Pancreas (tissue), 10 donors: Measurements from ENCODE around the gene KNDC1. TPM values are rescaled to one million over a fixed set of nuclear protein-coding genes. Genes with fewer than 3 reads are reported as not detected.
A peak's percentile ranks its signal among the peaks of the same experiment; 100 is the strongest.

Experiments
- ATAC-seq, 4 donors: fragments of 200-7000 bp; cut with Tn5 transposase; one replicate each; pipeline versions ENCODE4 v1.8.0 to v1.9.1; 2020; ENCODE audit warnings: mild to moderate bottlenecking in 4 of 4, moderate library complexity in 4 of 4
- DNase-seq, 6 donors: peaks; one replicate each; pipeline ENCODE4 v3.0.0-alpha.2; 2020
- FAIRE-seq: peaks from 2 replicates; lab custom pipeline; 2012; peaks lifted over from hg19 to GRCh38; lab: Jason Lieb, UNC
- H3K27ac ChIP-seq, 4 donors: fragments of 200-600 bp; sonication (generic); 1 replicate in 3 of 4; 2 replicates in 1 of 4; pipeline versions ENCODE4 v1.5.0 to v1.8.0; 2020
- H3K27me3 ChIP-seq, 4 donors: fragments of 200-600 bp; one replicate each; pipeline ENCODE4 v1.8.0; 2021
- H3K36me3 ChIP-seq, 3 donors: fragments of 200-600 bp; sonication (generic) in 1 of 3; one replicate each; pipeline versions ENCODE4 v1.5.0 to v1.8.0; 2020 to 2021
- H3K4me1 ChIP-seq, 3 donors: fragments of 200-600 bp; one replicate each; pipeline ENCODE4 v1.8.0; 2021
- H3K4me3 ChIP-seq, 4 donors: fragments of 200-600 bp; sonication (generic) in 2 of 4; one replicate each; pipeline versions ENCODE4 v1.5.0 to v1.8.0; 2020 to 2021
- H3K9me3 ChIP-seq, 4 donors: fragments of 200-600 bp; one replicate each; pipeline ENCODE4 v1.8.0; 2021
- CTCF ChIP-seq, 4 donors: fragments of 200-600 bp; sonication (generic) in 3 of 4; IDR thresholded peaks; one replicate each; pipeline versions ENCODE4 v1.5.0 to v1.8.0; 2021; ENCODE audit warnings: antibody characterized with exemption in 4 of 4
- WGBS, 2 donors: extraction: QIAGEN DNeasy Blood & Tissue Kit; methylation state at CpG; one replicate each; pipeline ENCODE4 v1.1.7; 2013; 5-methylcytosine and 5-hydroxymethylcytosine counted together
- intact Hi-C, 3 donors: fragments of 100-400 bp; cut with DNase I; formaldehyde crosslinking; loops; one replicate each; pipeline versions ENCODE4 v1.11.1 to v1.14.2; 2022
- polyA plus RNA-seq, 2 donors: library from polyadenylated mRNA; stranded (reverse); fragments of 200-250 nt; gene quantifications; one replicate each; pipeline ENCODE4 v1.2.3, GENCODE V29; 2013
- total RNA-seq, 6 donors: library from RNA; stranded (reverse); fragmentation: NEBNext Ultra II Directional in 4 of 6; extraction: Animal tissue kit (Norgen Biotek cat#: 25700) in 4 of 6; gene quantifications; one replicate each; pipeline versions ENCODE4 v1.2.1 to v1.2.4, GENCODE V29; 2021 to 2023
- donor health status: healthy with polysubstance abuse.
- donor health status: DM: no; HTN: no; CAD: no; lungs with moderate emphysema.
- donor health status: DM: no; HTN: no; CAD: no.
- donor health status: control.
- donor health status: control.
- donor health status: Bipolar disorder and iron deficiency.
- donor health status: DM: yes; HTN: yes; CAD: no.
- donor health status: DM: no; HTN: no; CAD: no.
- donor health status: DM: no; HTN: no; CAD: no.
- donor health status: DM: yes; HTN: yes; CAD: no.

Gene KNDC1
- total and polyA plus RNA-seq, 8 donors, result 0.14 to 3.1 (median 0.74) TPM

DNA sequence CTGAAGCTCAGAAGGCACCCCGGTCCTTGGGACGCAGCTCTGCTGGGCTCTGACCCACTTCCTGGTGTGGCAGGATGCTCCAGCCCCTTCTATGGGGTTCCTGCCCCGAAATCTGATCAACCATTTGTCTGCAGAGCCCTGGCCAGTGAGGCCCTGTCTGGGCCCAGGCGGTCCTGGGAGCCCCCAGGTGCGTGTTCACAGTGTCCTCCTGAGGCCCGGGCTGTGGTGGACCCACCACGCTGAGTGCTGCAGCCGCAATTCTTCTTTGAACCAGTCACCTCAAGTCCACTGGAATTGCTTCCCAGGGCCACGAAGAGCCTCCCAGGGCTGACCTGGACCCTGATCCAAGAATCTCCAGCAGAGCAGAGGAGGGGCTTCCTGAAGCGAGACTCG is 19.1 kb downstream of the KNDC1 start:
- ATAC-seq (no peak), FAIRE-seq (no peak), DNase-seq (peak in 1 of 6 donors; percentile 22)
- Histone ChIP-seq H3K4me1 (no peaks in the 10 kb centered on the region), H3K9me3 (no peaks in the 10 kb centered on the region), H3K4me3 (no peak overlapping the region), H3K27me3 (no peaks in the 10 kb centered on the region), H3K27ac (no peak overlapping the region), H3K36me3 (no peaks in the 10 kb centered on the region)
- no peak for TF ChIP-seq CTCF (IDR thresholded peaks at IDR 0.05)
- 59 to 69% methylated on average over 11 of the region's 11 CpGs for WGBS, 2 donors
- intact Hi-C loops, result no loop called here

DNA sequence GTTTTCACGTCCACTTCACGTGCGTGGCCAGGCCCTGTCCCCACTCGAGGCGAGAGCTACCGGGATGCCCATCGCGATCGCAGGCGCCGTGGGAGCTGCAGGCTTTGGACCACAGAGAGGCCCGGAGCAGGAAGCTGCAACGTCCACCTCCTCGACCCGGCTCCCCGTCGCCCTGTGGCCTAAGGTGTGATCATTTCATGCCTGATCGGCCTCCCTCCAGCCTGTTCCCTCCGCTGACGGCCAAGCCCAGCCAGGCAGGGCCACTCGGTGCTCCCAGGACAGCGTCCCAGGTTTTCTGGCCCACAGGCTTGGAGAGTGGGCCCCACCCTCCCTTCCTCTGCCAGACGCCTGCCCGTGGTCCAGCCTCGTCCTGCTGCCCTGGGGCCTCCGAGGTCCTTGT is 19.6 kb downstream of the KNDC1 start:
- intact Hi-C loops, result no loop called here
- H3K36me3 ChIP-seq, result no peaks in the 10 kb centered on the region
- no peaks in the 10 kb centered on the region for H3K27me3 ChIP-seq
- DNase-seq (peak in 2 of 6 donors; percentile 48 to 52), ATAC-seq (no peak), FAIRE-seq (no peak)
- no peak overlapping the region for H3K27ac ChIP-seq
- no peaks in the 10 kb centered on the region for H3K4me1 ChIP-seq
- no peak overlapping the region for H3K4me3 ChIP-seq
- TF ChIP-seq CTCF (IDR thresholded peaks at IDR 0.05), result no peak
- WGBS, 2 donors, result 65 to 76% methylated on average over 26 of the region's 26 CpGs
- no peaks in the 10 kb centered on the region for H3K9me3 ChIP-seq

GRCh38 chr10:133180192-133180964 is 20.4 kb downstream of the KNDC1 start:
- Histone ChIP-seq H3K4me1 (no peaks in the 10 kb centered on the region), H3K27me3 (no peaks in the 10 kb centered on the region), H3K36me3 (no peaks in the 10 kb centered on the region), H3K4me3 (no peak overlapping the region), H3K27ac (no peak overlapping the region), H3K9me3 (no peaks in the 10 kb centered on the region)
- no peak for FAIRE-seq
- WGBS, 2 donors, result 64 to 72% methylated on average over 33 of the region's 33 CpGs
- DNase-seq, result peak in 2 of 6 donors; percentile 34 to 45
- ATAC-seq, result no peak
- intact Hi-C loops, result no loop called here
- no peak for TF ChIP-seq CTCF (IDR thresholded peaks at IDR 0.05)

GRCh38 chr10:133180965-133181639 is 21.1 kb downstream of the KNDC1 start:
- no peak for ATAC-seq
- DNase-seq, result peak in 2 of 6 donors; percentile 56 to 68
- no peaks in the 10 kb centered on the region for H3K36me3 ChIP-seq
- no peaks in the 10 kb centered on the region for H3K9me3 ChIP-seq
- no peaks in the 10 kb centered on the region for H3K27me3 ChIP-seq
- intact Hi-C loops, result no loop called here
- H3K4me1 ChIP-seq, result no peaks in the 10 kb centered on the region
- FAIRE-seq, result no peak
- WGBS, 2 donors, result 57 to 75% methylated on average over 23 of the region's 23 CpGs
- no peak overlapping the region for H3K27ac ChIP-seq
- no peak overlapping the region for H3K4me3 ChIP-seq
- no peak for TF ChIP-seq CTCF (IDR thresholded peaks at IDR 0.05)

DNA sequence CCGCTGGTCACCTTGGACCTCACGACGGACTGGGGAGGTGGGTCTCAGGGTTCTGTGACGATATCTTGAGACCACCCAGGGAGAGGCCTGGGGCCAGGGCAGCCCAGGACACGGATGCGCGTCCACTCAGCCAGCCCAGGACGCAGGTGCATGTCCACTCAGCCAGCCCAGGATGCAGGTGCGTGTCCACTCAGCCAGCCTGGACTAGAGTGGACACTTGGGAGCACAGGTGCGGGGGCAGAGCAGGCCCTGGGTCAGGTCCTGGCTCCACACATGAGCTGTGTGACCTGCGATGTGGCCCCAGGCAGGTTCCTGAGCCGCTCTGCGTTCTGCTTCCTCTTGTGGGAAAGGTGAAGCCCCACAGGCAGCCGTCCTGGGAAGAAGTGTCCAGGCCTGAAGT is 22.2 kb downstream of the KNDC1 start:
- no peak overlapping the region for H3K27ac ChIP-seq
- TF ChIP-seq CTCF (IDR thresholded peaks at IDR 0.05), result no peak
- H3K27me3 ChIP-seq, result no peaks in the 10 kb centered on the region
- H3K4me3 ChIP-seq, result no peak overlapping the region
- FAIRE-seq, result no peak
- H3K36me3 ChIP-seq, result no peaks in the 10 kb centered on the region
- intact Hi-C loops, result no loop called here
- no peak for ATAC-seq
- WGBS, 2 donors, result 60 to 67% methylated on average over 13 to 14 of the region's 14 CpGs
- no peaks in the 10 kb centered on the region for H3K4me1 ChIP-seq
- no peaks in the 10 kb centered on the region for H3K9me3 ChIP-seq
- no peak for DNase-seq
